Activated CD8-positive, alpha-beta memory T cell treated with anti-CD3 and anti-CD28 coated beads for 1 hour (primary cell): ENCODE measurements around the gene OR5H1.
"Not testable (repeated sequence)": the region's sequence is repeated elsewhere in the genome, so short reads cannot be mapped to it uniquely, and the experiment has no call there.

Source experiments
- DNase-seq, 2 donors: peaks; one replicate each; pipeline ENCODE4 v3.0.0-alpha.2; 2020; ENCODE audit warnings: low read depth in 1 of 2; ENCODE audit errors: extremely low read depth in 1 of 2

OR5H1 gene

GRCh38 chr3:98130421-98130820, at the start of gene OR5H1:
TSS of gene OR5H1 (plus strand) at chr3:98130721. CDS start at chr3:98132698, 1,977 bp downstream.
- no peak for DNase-seq

GRCh38 chr3:98086873-98087272, 43.6 kb upstream of the OR5H1 start, which contains the start of gene OR5AC2:
TSS of gene OR5AC2 (plus strand) at chr3:98087173. CDS start at chr3:98087173, 0 bp downstream.
- no peak for DNase-seq

- DNase-seq = no peak
These were observed 34.6 kb upstream of the OR5H1 start for GRCh38 chr3:98095882-98096281.

GRCh38 chr3:98099848-98100247, 30.7 kb upstream of the OR5H1 start:
- no peak for DNase-seq

GRCh38 chr3:98108162-98108561, 22.4 kb upstream of the OR5H1 start:
- no peak for DNase-seq

- no peak for DNase-seq
These were observed 20.5 kb upstream of the OR5H1 start for GRCh38 chr3:98109807-98110549.

GRCh38 chr3:98110550-98110908, 20.0 kb upstream of the OR5H1 start:
- DNase-seq = no peak

GRCh38 chr3:98114264-98114663, 16.3 kb upstream of the OR5H1 start:
- no peak for DNase-seq

GRCh38 chr3:98115717-98116116, 14.8 kb upstream of the OR5H1 start:
- no peak for DNase-seq

- DNase-seq = no peak
These were observed 6.1 kb downstream of the OR5H1 start for GRCh38 chr3:98136631-98137030.

- not testable (repeated sequence) for DNase-seq
These were observed 7.5 kb downstream of the OR5H1 start for GRCh38 chr3:98137826-98138557.

- no peak for DNase-seq
These were observed 10.0 kb downstream of the OR5H1 start for GRCh38 chr3:98140531-98140930.

- no peak for DNase-seq
These were observed 16.7 kb downstream of the OR5H1 start, which contains the start of gene OR5H14 for GRCh38 chr3:98147179-98147578. TSS of gene OR5H14 (plus strand) at chr3:98147479. CDS start at chr3:98149386, 1,907 bp downstream.

- no peak for DNase-seq
These were observed 18.2 kb downstream of the OR5H1 start for GRCh38 chr3:98148751-98149150.

- DNase-seq = not testable (repeated sequence)
These were observed 18.9 kb downstream of the OR5H1 start for GRCh38 chr3:98149456-98149855.

- DNase-seq = no peak
These were observed 20.7 kb downstream of the OR5H1 start for GRCh38 chr3:98151241-98151640.

GRCh38 chr3:98166396-98166795, 35.9 kb downstream of the OR5H1 start, which contains the start of gene OR5H15:
TSS of gene OR5H15 (plus strand) at chr3:98166696. CDS start at chr3:98168700, 2,004 bp downstream.
- DNase-seq = no peak

- no peak for DNase-seq
These were observed 40.5 kb downstream of the OR5H1 start for GRCh38 chr3:98171071-98171470.

- no peak for DNase-seq
These were observed 42.1 kb downstream of the OR5H1 start for GRCh38 chr3:98172621-98173020.

GRCh38 chr3:98180319-98180890, 49.9 kb downstream of the OR5H1 start:
- no peak for DNase-seq

- no peak for DNase-seq
These were observed 51.7 kb downstream of the OR5H1 start for GRCh38 chr3:98182196-98182595.

- no peak for DNase-seq
These were observed 54.7 kb downstream of the OR5H1 start for GRCh38 chr3:98185180-98185579.
